ENCODE measurements around the gene OR6J1.
"Not testable (repeated sequence)": the region's sequence is repeated elsewhere in the genome, so short reads cannot be mapped to it uniquely, and the experiment has no call there.

Gene OR6J1

GRCh38 chr14:22644305-22644635 lies at the start of gene OR6J1:
OR6J1 (minus strand) TSS chr14:22644352; CDS start chr14:22634811, 9,541 bp downstream.
- no peak for DNase-seq (ENCODE audit: low read depth, low spot score)

GRCh38 chr14:22692194-22692593 lies 48.0 kb upstream of the OR6J1 start:
- DNase-seq (ENCODE audit: low read depth, low spot score), result no peak

GRCh38 chr14:22691171-22691570 lies 47.0 kb upstream of the OR6J1 start:
- no peak for DNase-seq (ENCODE audit: low read depth, low spot score)

GRCh38 chr14:22689199-22689598 lies 45.0 kb upstream of the OR6J1 start:
- DNase-seq (ENCODE audit: low read depth, low spot score), result peak; percentile 28

GRCh38 chr14:22687969-22688368 lies 43.8 kb upstream of the OR6J1 start:
- not testable (repeated sequence) for DNase-seq (ENCODE audit: low read depth, low spot score)

- not testable (repeated sequence) for DNase-seq (ENCODE audit: low read depth, low spot score)
Observed at GRCh38 chr14:22686176-22686611, 42.0 kb upstream of the OR6J1 start.

GRCh38 chr14:22685467-22685866 lies 41.3 kb upstream of the OR6J1 start:
- DNase-seq (ENCODE audit: low read depth, low spot score), result no peak

- DNase-seq (ENCODE audit: low read depth, low spot score), result not testable (repeated sequence)
Observed at GRCh38 chr14:22683428-22683827, 39.3 kb upstream of the OR6J1 start.

GRCh38 chr14:22678221-22678620 lies 34.1 kb upstream of the OR6J1 start:
- DNase-seq (ENCODE audit: low read depth, low spot score), result no peak

GRCh38 chr14:22677551-22677950 lies 33.4 kb upstream of the OR6J1 start:
- DNase-seq (ENCODE audit: low read depth, low spot score), result not testable (repeated sequence)

GRCh38 chr14:22671622-22672021 lies 27.5 kb upstream of the OR6J1 start:
- DNase-seq (ENCODE audit: low read depth, low spot score), result no peak

- DNase-seq (ENCODE audit: low read depth, low spot score), result no peak
Observed at GRCh38 chr14:22668863-22669262, 24.7 kb upstream of the OR6J1 start.

- DNase-seq (ENCODE audit: low read depth, low spot score), result no peak
Observed at GRCh38 chr14:22668417-22668816, 24.3 kb upstream of the OR6J1 start.

GRCh38 chr14:22667881-22668280 lies 23.7 kb upstream of the OR6J1 start:
- no peak for DNase-seq (ENCODE audit: low read depth, low spot score)

- DNase-seq (ENCODE audit: low read depth, low spot score), result no peak
Observed at GRCh38 chr14:22666203-22666893, 22.2 kb upstream of the OR6J1 start.

GRCh38 chr14:22664261-22664660 lies 20.1 kb upstream of the OR6J1 start:
- no peak for DNase-seq (ENCODE audit: low read depth, low spot score)

- no peak for DNase-seq (ENCODE audit: low read depth, low spot score)
Observed at GRCh38 chr14:22660654-22661053, 16.5 kb upstream of the OR6J1 start.

- DNase-seq (ENCODE audit: low read depth, low spot score), result no peak
Observed at GRCh38 chr14:22658946-22659345, 14.8 kb upstream of the OR6J1 start.

GRCh38 chr14:22657861-22658260 lies 13.7 kb upstream of the OR6J1 start:
- no peak for DNase-seq (ENCODE audit: low read depth, low spot score)

- no peak for DNase-seq (ENCODE audit: low read depth, low spot score)
Observed at GRCh38 chr14:22656945-22657731, 13.0 kb upstream of the OR6J1 start.

GRCh38 chr14:22656226-22656625 lies 12.1 kb upstream of the OR6J1 start:
- DNase-seq (ENCODE audit: low read depth, low spot score), result no peak

GRCh38 chr14:22653012-22653621 lies 9.0 kb upstream of the OR6J1 start:
- peak; percentile 28 for DNase-seq (ENCODE audit: low read depth, low spot score)

GRCh38 chr14:22651586-22651985 lies 7.4 kb upstream of the OR6J1 start:
- DNase-seq (ENCODE audit: low read depth, low spot score), result no peak
